H1 (cell line): Measurements from ENCODE around the gene RNF208. TPM values are rescaled to one million over a fixed set of nuclear protein-coding genes. Genes with fewer than 3 reads are reported as not detected.

Experiments
- CTCF ChIA-PET: fragments of 300-600 bp; sonication (Branson Sonifier 250); formaldehyde crosslinking; loops from one replicate; lab custom pipeline; 2021; ENCODE audit not compliant: partially characterized antibody; lab: Charles Lee
- POLR2A ChIA-PET: fragments of 300-600 bp; sonication (Branson Sonifier 250); formaldehyde crosslinking; loops from one replicate; lab custom pipeline; 2021; ENCODE audit warnings: inconsistent platforms; ENCODE audit not compliant: partially characterized antibody; lab: Charles Lee
- DNase-seq, 2 experiments: peaks; one replicate each; pipeline versions ENCODE4 v3.0.0 to v3.0.0-alpha.2; 2010 to 2022; ENCODE audit warnings: low spot score in 2 of 2, low read depth in 1 of 2, mixed read lengths in 1 of 2
- FAIRE-seq: peaks from 2 replicates; lab custom pipeline; 2011; peaks lifted over from hg19 to GRCh38; lab: Jason Lieb, UNC
- H2AFZ ChIP-seq: 2 replicates; pipeline ENCODE4 v1.8.1; 2012; ENCODE audit warnings: low read length, inconsistent platforms
- H2AK5ac ChIP-seq: 2 replicates; pipeline ENCODE4 v1.6.1; 2013; ENCODE audit warnings: low read depth, low read length
- H2BK120ac ChIP-seq: replicated peaks from 2 replicates; pipeline ENCODE3; 2013; ENCODE audit warnings: low read depth, low read length, inconsistent platforms
- H2BK12ac ChIP-seq: 2 replicates; pipeline ENCODE4 v1.6.1; 2013; ENCODE audit warnings: low read depth, low read length
- H2BK15ac ChIP-seq: 2 replicates; pipeline ENCODE4 v1.6.1; 2013; ENCODE audit warnings: low read length
- H2BK20ac ChIP-seq: 2 replicates; pipeline ENCODE4 v1.6.1; 2013; ENCODE audit warnings: low read length
- H2BK5ac ChIP-seq: 2 replicates; pipeline ENCODE4 v1.6.1; 2013; ENCODE audit warnings: low read depth, low read length
- H3K14ac ChIP-seq: 2 replicates; pipeline ENCODE4 v1.6.1; 2013; ENCODE audit warnings: inconsistent platforms; ENCODE audit not compliant: insufficient read length
- H3K18ac ChIP-seq: 2 replicates; pipeline ENCODE4 v1.6.1; 2013; ENCODE audit warnings: low read length; ENCODE audit errors: extremely low read depth
- H3K23ac ChIP-seq: 2 replicates; pipeline ENCODE4 v1.6.1; 2013; ENCODE audit warnings: inconsistent platforms; ENCODE audit not compliant: insufficient read length
- H3K23me2 ChIP-seq: 2 replicates; pipeline ENCODE4 v1.6.1; 2013; ENCODE audit warnings: low read depth, low read length
- H3K27ac ChIP-seq: 2 replicates; pipeline ENCODE4 v1.6.1; 2011; ENCODE audit warnings: low read depth, low read length, inconsistent platforms
- H3K27me3 ChIP-seq, 4 experiments: replicated peaks in 1 of 4; 1 replicate in 1 of 4; 2 replicates in 3 of 4; pipeline versions ENCODE4 v1.6.1 to v1.8.1; 2011 to 2013; ENCODE audit warnings: low read length in 3 of 4, mild to moderate bottlenecking in 3 of 4, inconsistent platforms in 2 of 4, mixed read lengths in 2 of 4, moderate library complexity in 1 of 4; ENCODE audit not compliant: control insufficient read depth in 3 of 4, insufficient read depth in 3 of 4; ENCODE audit errors: extremely low read depth in 1 of 4
- H3K36me3 ChIP-seq, 4 experiments: 2 replicates each; pipeline versions ENCODE4 v1.6.1 to v1.8.1; 2011 to 2013; ENCODE audit warnings: mild to moderate bottlenecking in 4 of 4, low read length in 3 of 4, moderate library complexity in 2 of 4, control low read depth in 1 of 4, inconsistent platforms in 1 of 4; ENCODE audit not compliant: insufficient read depth in 4 of 4, control insufficient read depth in 2 of 4
- H3K4ac ChIP-seq: replicated peaks from 2 replicates; pipeline ENCODE3; 2013; ENCODE audit warnings: low read length, low read depth, mixed read lengths, inconsistent platforms; ENCODE audit not compliant: insufficient read length
- H3K4me1 ChIP-seq, 4 experiments: replicated peaks in 1 of 4; 1 replicate in 1 of 4; 2 replicates in 3 of 4; pipeline versions ENCODE4 v1.6.1 to v1.8.1; 2011 to 2013; ENCODE audit warnings: low read length in 3 of 4, inconsistent platforms in 2 of 4, mixed read lengths in 1 of 4; ENCODE audit not compliant: insufficient read depth in 4 of 4, control insufficient read depth in 3 of 4
- H3K4me2 ChIP-seq, 2 experiments: 2 replicates each; pipeline versions ENCODE4 v1.6.1 to v1.8.1; 2011 to 2013; ENCODE audit warnings: low read depth in 2 of 2, low read length in 2 of 2, control low read depth in 1 of 2, inconsistent platforms in 1 of 2, mild to moderate bottlenecking in 1 of 2; ENCODE audit not compliant: insufficient read depth in 1 of 2
- H3K4me3 ChIP-seq, 4 experiments: fragments of 200-600, 300-600 bp in 1 of 4; sonication (generic), shearing (Covaris generic), sonication (Bioruptor Twin) in 1 of 4; 2 replicates each; pipeline versions ENCODE4 v1.5.1 to v1.8.1; 2011 to 2016; ENCODE audit warnings: low read length in 4 of 4, low read depth in 3 of 4, control low read depth in 2 of 4, inconsistent platforms in 2 of 4, mild to moderate bottlenecking in 2 of 4, mixed read lengths in 1 of 4, moderate library complexity in 1 of 4; ENCODE audit not compliant: insufficient read depth in 2 of 4; ENCODE audit errors: extremely low read depth in 1 of 4
- H3K56ac ChIP-seq: replicated peaks from 2 replicates; pipeline ENCODE3; 2013; ENCODE audit warnings: low read depth, mild to moderate bottlenecking, mixed read lengths, low read length, inconsistent platforms; ENCODE audit not compliant: insufficient read length
- H3K79me1 ChIP-seq: 2 replicates; pipeline ENCODE4 v1.6.1; 2013; ENCODE audit warnings: low read depth, low read length, control low read depth
- H3K79me2 ChIP-seq, 2 experiments: 2 replicates each; pipeline versions ENCODE4 v1.6.1 to v1.8.1; 2012 to 2013; ENCODE audit warnings: low read length in 2 of 2, mild to moderate bottlenecking in 2 of 2, inconsistent platforms in 1 of 2; ENCODE audit not compliant: insufficient read depth in 2 of 2, control insufficient read depth in 1 of 2
- H3K9ac ChIP-seq, 4 experiments: replicated peaks in 1 of 4; 1 replicate in 1 of 4; 2 replicates in 3 of 4; pipeline versions ENCODE4 v1.6.1 to v1.8.1; 2011 to 2013; ENCODE audit warnings: low read depth in 3 of 4, low read length in 3 of 4, control low read depth in 2 of 4, mild to moderate bottlenecking in 2 of 4, moderate library complexity in 2 of 4, inconsistent platforms in 1 of 4; ENCODE audit errors: extremely low read depth in 1 of 4
- H3K9me3 ChIP-seq, 2 experiments: 2 replicates each; pipeline versions ENCODE4 v1.6.1 to v1.8.1; 2012 to 2013; ENCODE audit warnings: mild to moderate bottlenecking in 2 of 2, moderate library complexity in 2 of 2, control low read depth in 1 of 2, inconsistent platforms in 1 of 2, low read depth in 1 of 2, low read length in 1 of 2, mixed read lengths in 1 of 2; ENCODE audit not compliant: insufficient read depth in 2 of 2
- H4K20me1 ChIP-seq, 2 experiments: replicated peaks in 1 of 2; 2 replicates each; pipeline versions ENCODE3 to v1.8.1; 2011 to 2013; ENCODE audit warnings: inconsistent platforms in 2 of 2, low read length in 2 of 2, mild to moderate bottlenecking in 1 of 2; ENCODE audit not compliant: insufficient read depth in 2 of 2, control insufficient read depth in 1 of 2
- H4K5ac ChIP-seq: 2 replicates; pipeline ENCODE4 v1.6.1; 2013; ENCODE audit warnings: low read length, low read depth, mixed read lengths, inconsistent platforms; ENCODE audit not compliant: insufficient read length
- H4K8ac ChIP-seq: 2 replicates; pipeline ENCODE4 v1.8.0; 2013; ENCODE audit warnings: mild to moderate bottlenecking, moderate library complexity, low read length, inconsistent platforms; ENCODE audit not compliant: insufficient read depth; ENCODE audit errors: extremely low read depth
- H4K91ac ChIP-seq: replicated peaks from 2 replicates; pipeline ENCODE3; 2013; ENCODE audit warnings: low read length, mixed read lengths, inconsistent platforms; ENCODE audit not compliant: insufficient read length
- CBX5 ChIP-seq: fragments of 300-800, 300-1000 bp; sonication (generic); IDR thresholded peaks from 2 replicates; pipeline ENCODE4 v1.7.1; 2016; ENCODE audit warnings: antibody characterized with exemption, low read length, low read depth
- CBX8 ChIP-seq: fragments of 300-800, 300-1000 bp; sonication (generic); IDR thresholded peaks from 2 replicates; pipeline ENCODE4 v1.7.1; 2016; ENCODE audit warnings: low read depth, low read length, borderline replicate concordance
- CEBPB ChIP-seq: IDR thresholded peaks from 2 replicates; pipeline ENCODE4 v1.6.1; 2012; ENCODE audit warnings: low read depth, low read length
- KDM4A ChIP-seq: IDR thresholded peaks from one replicate; pipeline ENCODE4 v1.7.1; 2012; ENCODE audit warnings: low read depth, mild to moderate bottlenecking, moderate library complexity, low read length, inconsistent platforms; ENCODE audit not compliant: severe bottlenecking
- SIN3A ChIP-seq, 2 experiments: IDR thresholded peaks in 1 of 2; conservative IDR thresholded peaks in 1 of 2; 2 replicates each; pipeline ENCODE4 v1.6.1; 2011 to 2012; ENCODE audit warnings: low read length in 2 of 2, improper control_type of control experiment in 1 of 2, low read depth in 1 of 2, mild to moderate bottlenecking in 1 of 2
- WGBS, 2 experiments: shearing (Covaris generic) in 1 of 2; methylation state at CpG; one replicate each; pipeline versions ENCODE4 v1.1.6 to v1.1.7; 2013 to 2015; ENCODE audit warnings: low lambda C conversion rate in 2 of 2, mixed read lengths in 2 of 2, inconsistent platforms in 1 of 2, low coverage in 1 of 2, missing lambda C conversion rate in 1 of 2; ENCODE audit not compliant: insufficient replicate concordance in 2 of 2, insufficient coverage in 1 of 2, insufficient read length in 1 of 2; ENCODE audit errors: extremely low coverage in 1 of 2, missing lambda C conversion rate in 1 of 2; 5-methylcytosine and 5-hydroxymethylcytosine counted together
- polyA plus RNA-seq, 7 experiments: library from polyadenylated mRNA; depleted of rRNA in 3 of 7; stranded (reverse) in 5 of 7; unstranded in 2 of 7; fragments of >200 nt in 5 of 7; fragments of 200-250 nt in 2 of 7; gene quantifications; 1 replicate in 5 of 7; 2 replicates in 1 of 7; 4 replicates in 1 of 7; pipeline versions ENCODE4 v1.2.1 to v1.2.3, GENCODE V29; 2011 to 2013; ENCODE audit warnings: missing spikeins in 2 of 7, mixed read lengths in 2 of 7
- total RNA-seq: library from RNA; stranded (reverse); fragmentation: NEBNext Ultra II Directional; extraction: Animal tissue kit (Norgen Biotek cat#: 25700); gene quantifications from 2 replicates; pipeline ENCODE4 v1.2.1, GENCODE V29; 2021
- TF ChIP-seq, protein P1 (sequence below), 3 experiments: IDR thresholded peaks; 1 replicate in 2 of 3; 2 replicates in 1 of 3; pipeline versions ENCODE4 v1.5.1 to v1.6.1; 2011; ENCODE audit warnings: low read length in 3 of 3, mild to moderate bottlenecking in 3 of 3, inconsistent platforms in 2 of 3, low read depth in 1 of 3, moderate library complexity in 1 of 3; ENCODE audit not compliant: insufficient read depth in 1 of 3; ENCODE audit errors: control extremely low read depth in 1 of 3
- TF ChIP-seq, protein P2 (sequence below): IDR thresholded peaks from 2 replicates; pipeline ENCODE4 v1.6.1; 2011; ENCODE audit warnings: low read depth, mild to moderate bottlenecking, low read length; ENCODE audit not compliant: insufficient read depth
- TF ChIP-seq, protein P3 (sequence below): IDR thresholded peaks from 2 replicates; pipeline ENCODE4 v1.6.1; 2012; ENCODE audit warnings: low read length, inconsistent platforms

RNF208 gene
- total and polyA plus RNA-seq, 2 of the 8 experiments (the other 6 are each of a cell fraction or from before 2014, with no cell fraction given), result 2.7 to 7.7 TPM

DNA sequence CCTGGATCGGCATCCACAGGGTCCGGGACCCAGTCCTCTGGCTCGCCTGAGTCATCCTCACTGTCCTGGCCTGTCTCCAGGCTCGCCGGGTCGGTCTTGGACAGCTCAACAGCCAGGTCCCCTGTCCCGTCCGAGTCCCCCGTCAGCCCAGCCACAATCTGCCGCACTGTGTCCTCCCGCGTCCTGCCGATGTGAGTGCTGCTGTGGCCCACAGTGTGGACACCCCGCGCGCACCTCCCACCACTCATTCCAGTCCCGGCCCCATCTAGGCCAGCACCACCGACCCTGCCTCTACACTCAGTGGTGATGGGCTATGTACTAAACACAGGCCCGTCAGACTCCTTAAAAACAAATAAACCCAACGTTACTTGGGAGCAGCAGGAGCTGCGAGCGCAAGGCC is 40.4 kb downstream of the RNF208 start:
- Histone ChIP-seq H3K36me3 (peaks cover 0 to 40% (median 10%) of the 10 kb centered on the region in 4 experiments; a peak in 7 of 8 replicates), H3K27ac (no peak overlapping the region), H3K4me2 (no peak overlapping the region), H3K18ac (no peak overlapping the region), H3K4me1 (no peaks in the 10 kb centered on the region), H3K4ac (no peak overlapping the region), H2BK15ac (no peak overlapping the region), H3K23me2 (no peaks in the 10 kb centered on the region), H3K79me2 (peaks cover 0 to 5% of the 10 kb centered on the region in 2 experiments; a peak in 1 of 4 replicates), H3K56ac (no peak overlapping the region), H3K4me3 (no peak overlapping the region), H4K91ac (no peak overlapping the region), H3K9ac (no peak overlapping the region), H2AFZ (no peak overlapping the region), H2BK5ac (no peak overlapping the region), H2AK5ac (no peak overlapping the region), H3K79me1 (peaks cover 3% of the 10 kb centered on the region), H4K8ac (no peak overlapping the region), H2BK20ac (no peak overlapping the region), H2BK12ac (no peak overlapping the region), H3K27me3 (no peaks in the 10 kb centered on the region; a peak in 2 of 7 replicates), H4K20me1 (peaks cover 2 to 18% of the 10 kb centered on the region in 2 experiments), H3K14ac (no peak overlapping the region), H3K23ac (no peak overlapping the region), H3K9me3 (no peaks in the 10 kb centered on the region), H4K5ac (no peak overlapping the region), H2BK120ac (no peak overlapping the region)
- 96% methylated on average over 20 of the region's 22 CpGs; no CpG with 5 or more reads in 1 of the 2 experiments for WGBS, 2 experiments
- FAIRE-seq (no peak), DNase-seq (no peak)
- ChIA-PET CTCF (interaction anchor here (1.1 to 1.5 kb wide), 5 partner anchors 11 to 77 kb away, joined by 3 to 5 read pairs (median 4); partner anchors contain the start of genes LRRC26 and TMEM210), POLR2A (interaction anchor here (0.8 to 1.6 kb wide), 3 partner anchors 15 to 28 kb away, joined by 3 to 6 read pairs (median 3); no protein-coding TSS in a partner anchor)
- TF ChIP-seq KDM4A (no peak), SIN3A (conservative IDR thresholded peaks at IDR 0.05 in 1 of 2, IDR thresholded peaks at IDR 0.05 in 1 of 2; ENCODE audit: low read depth in 1 of 2, low read length in 2 of 2) (no peak), CBX8 (no peak), CBX5 (no peak), CEBPB (no peak)
- TF ChIP-seq, protein P1, sequence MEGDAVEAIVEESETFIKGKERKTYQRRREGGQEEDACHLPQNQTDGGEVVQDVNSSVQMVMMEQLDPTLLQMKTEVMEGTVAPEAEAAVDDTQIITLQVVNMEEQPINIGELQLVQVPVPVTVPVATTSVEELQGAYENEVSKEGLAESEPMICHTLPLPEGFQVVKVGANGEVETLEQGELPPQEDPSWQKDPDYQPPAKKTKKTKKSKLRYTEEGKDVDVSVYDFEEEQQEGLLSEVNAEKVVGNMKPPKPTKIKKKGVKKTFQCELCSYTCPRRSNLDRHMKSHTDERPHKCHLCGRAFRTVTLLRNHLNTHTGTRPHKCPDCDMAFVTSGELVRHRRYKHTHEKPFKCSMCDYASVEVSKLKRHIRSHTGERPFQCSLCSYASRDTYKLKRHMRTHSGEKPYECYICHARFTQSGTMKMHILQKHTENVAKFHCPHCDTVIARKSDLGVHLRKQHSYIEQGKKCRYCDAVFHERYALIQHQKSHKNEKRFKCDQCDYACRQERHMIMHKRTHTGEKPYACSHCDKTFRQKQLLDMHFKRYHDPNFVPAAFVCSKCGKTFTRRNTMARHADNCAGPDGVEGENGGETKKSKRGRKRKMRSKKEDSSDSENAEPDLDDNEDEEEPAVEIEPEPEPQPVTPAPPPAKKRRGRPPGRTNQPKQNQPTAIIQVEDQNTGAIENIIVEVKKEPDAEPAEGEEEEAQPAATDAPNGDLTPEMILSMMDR (IDR thresholded peaks at IDR 0.05; ENCODE audit: control extremely low read depth in 1 of 3, insufficient read depth in 1 of 3, low read depth in 1 of 3, low read length in 3 of 3), result no peak
- TF ChIP-seq, protein P2, sequence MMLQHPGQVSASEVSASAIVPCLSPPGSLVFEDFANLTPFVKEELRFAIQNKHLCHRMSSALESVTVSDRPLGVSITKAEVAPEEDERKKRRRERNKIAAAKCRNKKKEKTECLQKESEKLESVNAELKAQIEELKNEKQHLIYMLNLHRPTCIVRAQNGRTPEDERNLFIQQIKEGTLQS, result no peak
- TF ChIP-seq, protein P3, sequence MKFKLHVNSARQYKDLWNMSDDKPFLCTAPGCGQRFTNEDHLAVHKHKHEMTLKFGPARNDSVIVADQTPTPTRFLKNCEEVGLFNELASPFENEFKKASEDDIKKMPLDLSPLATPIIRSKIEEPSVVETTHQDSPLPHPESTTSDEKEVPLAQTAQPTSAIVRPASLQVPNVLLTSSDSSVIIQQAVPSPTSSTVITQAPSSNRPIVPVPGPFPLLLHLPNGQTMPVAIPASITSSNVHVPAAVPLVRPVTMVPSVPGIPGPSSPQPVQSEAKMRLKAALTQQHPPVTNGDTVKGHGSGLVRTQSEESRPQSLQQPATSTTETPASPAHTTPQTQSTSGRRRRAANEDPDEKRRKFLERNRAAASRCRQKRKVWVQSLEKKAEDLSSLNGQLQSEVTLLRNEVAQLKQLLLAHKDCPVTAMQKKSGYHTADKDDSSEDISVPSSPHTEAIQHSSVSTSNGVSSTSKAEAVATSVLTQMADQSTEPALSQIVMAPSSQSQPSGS, result no peak
